ENCODE results near the gene TMEFF1. TPM values are rescaled to one million over a fixed set of nuclear protein-coding genes. Genes with fewer than 3 reads are reported as not detected.

Gene TMEFF1
- total and polyA plus RNA-seq, 10 of the 15 experiments (the other 5 are each of a cell fraction or from before 2014, with no cell fraction given) = 0.03 to 0.55 (median 0.11) TPM; not detected in 3

DNA sequence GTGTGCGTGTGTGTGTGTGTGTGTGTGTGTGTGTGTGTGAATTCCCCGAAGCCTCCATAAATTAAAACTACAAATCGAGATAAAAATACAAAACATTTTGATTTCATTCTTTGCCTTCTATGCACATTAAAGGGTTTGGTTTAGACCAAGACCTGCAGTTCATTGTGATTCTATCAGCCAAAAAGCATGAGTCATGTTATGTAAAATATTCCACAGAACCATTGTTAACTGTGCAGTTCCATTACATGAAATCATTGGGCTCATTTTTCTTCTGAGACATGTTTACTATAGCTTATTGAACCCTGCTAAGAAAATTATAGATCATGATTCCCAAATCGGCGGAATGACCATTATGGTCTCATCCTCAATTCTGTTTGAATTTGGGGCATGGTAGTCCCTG lies 116.6 kb downstream of the TMEFF1 start (continued):
- TF ChIP-seq STAT3 (IDR thresholded peaks at IDR 0.05; ENCODE audit: low read depth, low read length) = no peak
- no peak for TF ChIP-seq YBX1 (IDR thresholded peaks at IDR 0.05)
- TF ChIP-seq RAD21 (IDR thresholded peaks at IDR 0.05; ENCODE audit: insufficient read depth, low read depth, low read length) = no peak
- TF ChIP-seq SREBF1 (IDR thresholded peaks at IDR 0.05; ENCODE audit: low read length) = no peak
- TF ChIP-seq NFYA (IDR thresholded peaks at IDR 0.05; ENCODE audit: borderline replicate concordance, low read depth, low read length) = no peak
- TF ChIP-seq, protein P1, sequence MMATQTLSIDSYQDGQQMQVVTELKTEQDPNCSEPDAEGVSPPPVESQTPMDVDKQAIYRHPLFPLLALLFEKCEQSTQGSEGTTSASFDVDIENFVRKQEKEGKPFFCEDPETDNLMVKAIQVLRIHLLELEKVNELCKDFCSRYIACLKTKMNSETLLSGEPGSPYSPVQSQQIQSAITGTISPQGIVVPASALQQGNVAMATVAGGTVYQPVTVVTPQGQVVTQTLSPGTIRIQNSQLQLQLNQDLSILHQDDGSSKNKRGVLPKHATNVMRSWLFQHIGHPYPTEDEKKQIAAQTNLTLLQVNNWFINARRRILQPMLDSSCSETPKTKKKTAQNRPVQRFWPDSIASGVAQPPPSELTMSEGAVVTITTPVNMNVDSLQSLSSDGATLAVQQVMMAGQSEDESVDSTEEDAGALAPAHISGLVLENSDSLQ (IDR thresholded peaks at IDR 0.05) = no peak
- TF ChIP-seq, protein P2, sequence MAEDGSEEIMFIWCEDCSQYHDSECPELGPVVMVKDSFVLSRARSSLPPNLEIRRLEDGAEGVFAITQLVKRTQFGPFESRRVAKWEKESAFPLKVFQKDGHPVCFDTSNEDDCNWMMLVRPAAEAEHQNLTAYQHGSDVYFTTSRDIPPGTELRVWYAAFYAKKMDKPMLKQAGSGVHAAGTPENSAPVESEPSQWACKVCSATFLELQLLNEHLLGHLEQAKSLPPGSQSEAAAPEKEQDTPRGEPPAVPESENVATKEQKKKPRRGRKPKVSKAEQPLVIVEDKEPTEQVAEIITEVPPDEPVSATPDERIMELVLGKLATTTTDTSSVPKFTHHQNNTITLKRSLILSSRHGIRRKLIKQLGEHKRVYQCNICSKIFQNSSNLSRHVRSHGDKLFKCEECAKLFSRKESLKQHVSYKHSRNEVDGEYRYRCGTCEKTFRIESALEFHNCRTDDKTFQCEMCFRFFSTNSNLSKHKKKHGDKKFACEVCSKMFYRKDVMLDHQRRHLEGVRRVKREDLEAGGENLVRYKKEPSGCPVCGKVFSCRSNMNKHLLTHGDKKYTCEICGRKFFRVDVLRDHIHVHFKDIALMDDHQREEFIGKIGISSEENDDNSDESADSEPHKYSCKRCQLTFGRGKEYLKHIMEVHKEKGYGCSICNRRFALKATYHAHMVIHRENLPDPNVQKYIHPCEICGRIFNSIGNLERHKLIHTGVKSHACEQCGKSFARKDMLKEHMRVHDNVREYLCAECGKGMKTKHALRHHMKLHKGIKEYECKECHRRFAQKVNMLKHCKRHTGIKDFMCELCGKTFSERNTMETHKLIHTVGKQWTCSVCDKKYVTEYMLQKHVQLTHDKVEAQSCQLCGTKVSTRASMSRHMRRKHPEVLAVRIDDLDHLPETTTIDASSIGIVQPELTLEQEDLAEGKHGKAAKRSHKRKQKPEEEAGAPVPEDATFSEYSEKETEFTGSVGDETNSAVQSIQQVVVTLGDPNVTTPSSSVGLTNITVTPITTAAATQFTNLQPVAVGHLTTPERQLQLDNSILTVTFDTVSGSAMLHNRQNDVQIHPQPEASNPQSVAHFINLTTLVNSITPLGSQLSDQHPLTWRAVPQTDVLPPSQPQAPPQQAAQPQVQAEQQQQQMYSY (CRISPR knock-in tag; IDR thresholded peaks at IDR 0.05) = no peak

DNA sequence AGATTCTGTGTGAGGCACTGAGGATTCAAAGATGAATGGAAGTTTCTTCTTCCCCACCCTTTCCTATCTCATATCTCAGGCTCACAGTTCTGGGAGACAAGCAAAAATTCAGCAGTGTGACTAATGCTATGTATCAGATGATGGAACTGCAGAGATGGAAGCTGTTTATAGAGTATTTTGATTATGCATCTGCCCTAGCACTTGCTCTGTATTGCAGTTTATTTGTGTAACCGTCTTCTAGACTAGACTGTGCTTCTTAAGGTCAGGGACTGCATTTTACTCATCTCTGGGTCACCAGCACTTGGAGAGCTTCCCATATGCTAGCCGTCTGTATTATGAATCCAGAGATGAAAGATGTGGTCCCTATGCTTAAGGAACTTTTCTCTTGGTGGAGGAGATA lies 117.5 kb downstream of the TMEFF1 start:
- Histone ChIP-seq H3K36me3 (ENCODE audit: control insufficient read depth in 2 of 2, insufficient read depth in 2 of 2, low read length in 1 of 2) (no peaks in the 10 kb centered on the region), H3K4me3 (no peak overlapping the region), H3K79me2 (ENCODE audit: control insufficient read depth, insufficient read depth, low read length) (no peaks in the 10 kb centered on the region), H2AFZ (ENCODE audit: control insufficient read depth, low read depth, low read length) (no peak overlapping the region), H3K27ac (ENCODE audit: control insufficient read depth, insufficient read depth) (no peak overlapping the region), H3K9ac (ENCODE audit: control insufficient read depth, insufficient read depth, low read length) (no peak overlapping the region), H3K27me3 (replicated peaks in 1 of 2; ENCODE audit: control insufficient read depth in 2 of 2, insufficient read depth in 2 of 2, low read length in 1 of 2) (no peaks in the 10 kb centered on the region; a peak in 1 of 4 replicates), H3K4me1 (ENCODE audit: control insufficient read depth, insufficient read depth, low read length) (no peaks in the 10 kb centered on the region), H3K9me3 (replicated peaks; ENCODE audit: control insufficient read depth, insufficient read depth, low read length) (no peaks in the 10 kb centered on the region), H3K4me2 (ENCODE audit: control insufficient read depth, insufficient read depth) (no peak overlapping the region), H4K20me1 (ENCODE audit: control insufficient read depth, insufficient read depth) (no peaks in the 10 kb centered on the region)
- WGBS (ENCODE audit: insufficient coverage, insufficient replicate concordance, low lambda C conversion rate, missing lambda C conversion rate) = 39% methylated on average over 2 of the region's 2 CpGs
- intact Hi-C loops (cut with micrococcal nuclease; ENCODE audit: unreplicated experiment) = loop anchor here (10.0 kb wide), 2 partner anchors 156 to 366 kb away; no protein-coding TSS in a partner anchor
- DNase-seq (ENCODE audit: low read depth, low spot score) (no peak), ATAC-seq (no peak), FAIRE-seq (no peak)
- ChIA-PET POLR2A (no interaction called here), RAD21 (ENCODE audit: unreplicated experiment) (no interaction called here), CTCF (interaction anchor here (0.6 kb wide), 1 partner anchor 954 kb away, joined by 4 read pairs; no protein-coding TSS in a partner anchor), SMC1A (ENCODE audit: uncharacterized antibody, unreplicated experiment) (interaction anchor here (1.5 kb wide), 1 partner anchor 9 kb away, joined by 3 read pairs; no protein-coding TSS in a partner anchor)
- no TSS peak for BruUV-seq (replicated peaks)
- in situ Hi-C loops (cut with MboI) = loop anchor here (25.0 kb wide), 1 partner anchor 578 kb away; no protein-coding TSS in a partner anchor
- TF ChIP-seq EP300 (IDR thresholded peaks at IDR 0.05; ENCODE audit: borderline replicate concordance in 1 of 2, control insufficient read depth in 1 of 2, low read depth in 2 of 2, low read length in 2 of 2) = no peak
- no peak for TF ChIP-seq HDAC2 (IDR thresholded peaks at IDR 0.05)
- TF ChIP-seq, protein P3, sequence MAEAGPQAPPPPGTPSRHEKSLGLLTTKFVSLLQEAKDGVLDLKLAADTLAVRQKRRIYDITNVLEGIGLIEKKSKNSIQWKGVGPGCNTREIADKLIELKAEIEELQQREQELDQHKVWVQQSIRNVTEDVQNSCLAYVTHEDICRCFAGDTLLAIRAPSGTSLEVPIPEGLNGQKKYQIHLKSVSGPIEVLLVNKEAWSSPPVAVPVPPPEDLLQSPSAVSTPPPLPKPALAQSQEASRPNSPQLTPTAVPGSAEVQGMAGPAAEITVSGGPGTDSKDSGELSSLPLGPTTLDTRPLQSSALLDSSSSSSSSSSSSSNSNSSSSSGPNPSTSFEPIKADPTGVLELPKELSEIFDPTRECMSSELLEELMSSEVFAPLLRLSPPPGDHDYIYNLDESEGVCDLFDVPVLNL (IDR thresholded peaks at IDR 0.05; ENCODE audit: low read depth, low read length) = no peak
- TF ChIP-seq FOS (IDR thresholded peaks at IDR 0.05; ENCODE audit: borderline replicate concordance, extremely low read depth, insufficient read length) = no peak
- no peak for TF ChIP-seq BMI1 (IDR thresholded peaks at IDR 0.05; ENCODE audit: borderline replicate concordance)
- no peak for TF ChIP-seq SREBF1 (IDR thresholded peaks at IDR 0.05; ENCODE audit: low read length)
- TF ChIP-seq, protein P4, sequence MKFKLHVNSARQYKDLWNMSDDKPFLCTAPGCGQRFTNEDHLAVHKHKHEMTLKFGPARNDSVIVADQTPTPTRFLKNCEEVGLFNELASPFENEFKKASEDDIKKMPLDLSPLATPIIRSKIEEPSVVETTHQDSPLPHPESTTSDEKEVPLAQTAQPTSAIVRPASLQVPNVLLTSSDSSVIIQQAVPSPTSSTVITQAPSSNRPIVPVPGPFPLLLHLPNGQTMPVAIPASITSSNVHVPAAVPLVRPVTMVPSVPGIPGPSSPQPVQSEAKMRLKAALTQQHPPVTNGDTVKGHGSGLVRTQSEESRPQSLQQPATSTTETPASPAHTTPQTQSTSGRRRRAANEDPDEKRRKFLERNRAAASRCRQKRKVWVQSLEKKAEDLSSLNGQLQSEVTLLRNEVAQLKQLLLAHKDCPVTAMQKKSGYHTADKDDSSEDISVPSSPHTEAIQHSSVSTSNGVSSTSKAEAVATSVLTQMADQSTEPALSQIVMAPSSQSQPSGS (IDR thresholded peaks at IDR 0.05; ENCODE audit: low read length) = no peak
- no peak for TF ChIP-seq SREBF2 (IDR thresholded peaks at IDR 0.05; ENCODE audit: low read length)
- TF ChIP-seq RELA (IDR thresholded peaks at IDR 0.05; ENCODE audit: borderline replicate concordance, partially characterized antibody) = no peak
- TF ChIP-seq MYC (IDR thresholded peaks at IDR 0.05; ENCODE audit: insufficient read depth, insufficient read length, insufficient replicate concordance, low read length, severe bottlenecking) = no peak

Measured in GM12878 (cell line).